GM19099 (cell line): ENCODE measurements around the gene CHURC1.

ENCODE experiments used
- POLR2A ChIP-seq: IDR thresholded peaks from 3 replicates; pipeline ENCODE4 v1.6.1; 2011; ENCODE audit warnings: low read depth; ENCODE audit not compliant: insufficient read length; ENCODE audit errors: extremely low read depth

The CHURC1 gene

DNA sequence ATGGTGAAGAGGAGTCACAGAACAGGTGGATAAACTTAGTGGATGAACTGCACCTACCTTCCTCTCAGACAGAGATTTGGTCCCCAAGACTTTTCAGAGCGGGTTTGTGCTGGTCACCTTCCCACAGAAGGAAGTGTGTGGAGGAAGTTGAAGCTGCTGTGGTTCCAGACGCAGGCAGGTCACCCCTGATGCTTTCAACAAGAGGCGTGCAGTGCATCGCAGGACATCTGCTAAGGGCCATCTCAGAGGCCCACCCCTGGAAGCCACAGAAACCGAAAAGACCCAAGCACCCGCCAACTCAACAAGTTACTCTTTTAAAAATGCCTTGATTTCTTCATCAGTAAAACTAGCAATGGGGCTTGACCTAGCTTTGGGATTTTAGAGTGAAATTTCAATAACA is 29.3 kb downstream of the CHURC1 start:
- TF ChIP-seq POLR2A = no peak

DNA sequence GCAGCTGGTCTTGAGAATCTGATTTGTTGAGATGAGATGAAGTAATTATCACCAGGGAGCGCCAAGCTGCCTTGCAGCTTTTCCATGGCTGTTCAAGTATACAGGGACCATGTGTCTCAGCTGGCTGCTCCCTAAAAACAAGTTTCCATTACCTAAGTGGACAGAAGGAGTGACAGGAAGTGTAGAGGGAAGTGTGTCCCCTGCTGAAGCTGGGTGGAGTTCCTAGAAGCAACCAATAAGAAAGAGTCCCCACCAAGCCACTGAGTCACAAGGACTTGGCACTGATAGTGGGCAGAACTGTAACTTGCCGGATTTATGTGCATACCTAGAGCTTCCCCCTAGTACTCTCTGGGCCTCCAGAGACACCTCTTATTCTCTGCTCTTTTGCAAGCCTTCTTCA is 29.8 kb downstream of the CHURC1 start:
- no peak for TF ChIP-seq POLR2A

DNA sequence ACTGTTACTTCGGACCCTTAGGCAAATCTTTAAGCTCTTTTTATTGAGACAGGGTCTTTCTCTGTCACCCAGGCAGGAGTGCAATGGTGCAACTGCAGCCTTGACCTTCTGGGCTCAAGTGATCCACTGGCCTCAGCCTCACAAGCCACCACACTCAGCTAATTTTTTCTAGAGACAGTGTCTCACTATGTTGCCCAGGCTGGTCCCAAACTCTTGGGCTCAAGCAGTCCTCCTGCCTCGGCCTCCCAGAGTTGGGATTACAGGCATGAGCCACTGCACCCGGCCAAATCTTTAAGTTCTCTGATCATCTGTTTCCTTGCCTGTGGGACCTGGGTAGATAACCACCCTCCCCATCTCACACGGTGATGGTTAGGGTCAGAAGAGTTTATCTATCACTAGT is 30.6 kb downstream of the CHURC1 start:
- no peak for TF ChIP-seq POLR2A

DNA sequence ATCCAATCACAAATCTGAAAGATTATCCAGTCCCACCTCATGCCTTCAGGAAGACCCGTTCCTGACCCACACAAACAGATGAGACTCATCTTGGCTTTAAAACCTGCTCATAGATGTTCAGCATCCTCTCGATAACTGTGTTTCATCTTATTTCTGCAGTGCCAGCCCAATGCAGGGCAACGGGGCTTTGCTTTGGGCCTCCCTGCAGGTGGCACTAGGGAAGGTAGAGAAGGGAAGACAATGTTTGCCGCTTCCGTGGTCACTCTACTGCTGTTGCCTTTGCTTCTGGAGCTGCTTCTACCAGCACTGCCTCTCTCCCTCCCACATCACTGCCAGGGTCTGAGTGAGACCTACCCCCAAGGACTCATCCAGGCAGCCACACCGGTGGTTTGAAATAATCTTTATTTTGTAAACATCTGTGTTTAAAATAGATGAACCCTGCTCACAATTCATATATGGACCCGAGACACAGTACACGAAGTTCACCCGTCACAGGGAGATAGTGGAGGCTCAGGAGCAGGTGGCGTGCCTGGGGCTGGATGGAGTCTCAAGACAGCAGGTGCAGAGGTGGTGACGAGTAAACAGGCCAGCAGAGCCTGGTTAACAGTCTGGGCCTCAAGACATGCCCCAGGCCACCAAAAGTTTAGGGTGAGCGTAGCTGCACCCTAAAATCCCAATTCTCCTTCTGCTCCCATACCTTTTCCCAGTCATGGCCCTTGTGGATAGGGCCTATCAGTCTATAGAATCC is 31.4 kb downstream of the CHURC1 start:
- TF ChIP-seq POLR2A = no peak

DNA sequence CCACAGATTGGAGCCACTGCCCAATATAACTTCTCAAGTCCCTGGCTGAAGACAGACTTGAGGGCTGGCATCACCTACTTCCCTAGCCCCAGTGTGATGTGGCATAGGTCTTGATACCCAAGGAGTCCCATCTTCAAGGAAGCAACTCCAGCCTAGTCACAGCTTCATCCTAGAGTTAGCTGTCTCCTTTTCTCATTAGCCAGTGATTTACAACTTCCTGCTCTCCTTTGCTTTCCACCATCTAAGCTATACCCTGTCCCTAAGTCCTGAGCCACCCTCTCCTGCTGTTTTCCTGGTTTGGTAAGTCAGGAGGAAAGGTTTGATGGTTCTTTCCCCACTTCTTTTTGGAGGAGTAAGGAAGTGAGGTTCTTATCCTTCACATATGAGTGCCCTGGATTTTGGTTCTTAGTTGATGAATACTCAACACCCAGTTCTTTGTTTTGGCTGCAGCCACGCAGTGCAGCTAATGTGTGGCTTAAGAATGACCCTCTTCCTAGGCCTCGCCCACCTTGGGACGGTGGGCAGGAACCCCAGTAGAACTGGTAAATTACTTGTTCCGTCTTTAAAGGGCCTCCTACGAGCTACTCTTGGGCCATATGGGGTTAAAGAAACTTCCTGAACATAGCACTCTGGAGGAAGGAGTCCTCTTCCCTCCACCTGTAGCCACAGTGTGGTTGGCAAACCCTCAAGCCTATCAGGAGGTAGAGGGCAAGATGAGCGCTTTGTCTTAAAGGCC is 32.2 kb downstream of the CHURC1 start:
- no peak for TF ChIP-seq POLR2A

DNA sequence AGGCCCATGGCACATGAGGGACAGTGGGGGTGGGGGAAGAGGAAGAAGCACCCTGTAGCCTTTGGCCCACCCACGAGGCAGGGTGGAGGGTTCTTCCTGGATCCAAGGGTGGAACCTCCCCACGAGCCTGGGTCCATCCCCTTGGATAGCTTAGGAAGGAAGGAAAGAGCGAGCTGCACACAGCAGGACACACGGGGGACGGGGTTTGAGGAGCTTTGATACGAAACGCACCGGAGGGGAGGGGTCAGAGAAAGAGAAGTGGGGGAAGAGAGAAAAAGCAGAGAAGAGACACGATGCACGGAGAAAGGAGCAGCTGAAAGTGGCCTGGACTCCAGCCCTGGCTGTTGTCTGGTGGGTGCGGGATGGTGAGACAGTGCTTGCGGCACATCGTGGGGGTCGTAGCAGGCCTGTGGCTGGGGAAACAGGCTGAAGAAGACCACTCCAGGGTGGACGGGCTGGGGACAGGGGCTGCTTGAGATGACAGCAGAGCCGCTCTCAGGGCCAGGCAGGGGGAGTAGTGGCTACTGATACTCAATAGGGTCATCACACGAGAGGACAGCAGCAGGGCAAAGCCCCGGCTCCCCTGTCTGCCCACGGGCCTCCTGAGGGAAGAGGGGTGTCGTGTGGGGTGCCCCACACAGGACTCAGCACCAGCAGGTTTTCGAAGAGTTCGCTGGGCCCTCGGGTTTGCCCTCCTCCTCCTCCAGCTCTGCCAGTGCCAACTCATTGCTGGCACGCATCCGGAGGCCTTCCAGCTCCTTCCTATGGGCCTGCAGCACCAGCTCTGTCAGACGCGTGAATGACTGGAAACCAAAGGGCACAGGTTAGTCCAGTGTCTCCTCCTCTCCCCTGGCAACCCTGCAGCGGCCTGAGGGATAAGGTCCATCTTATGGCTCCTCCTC is 33.7 kb downstream of the CHURC1 start:
- TF ChIP-seq POLR2A = no peak

DNA sequence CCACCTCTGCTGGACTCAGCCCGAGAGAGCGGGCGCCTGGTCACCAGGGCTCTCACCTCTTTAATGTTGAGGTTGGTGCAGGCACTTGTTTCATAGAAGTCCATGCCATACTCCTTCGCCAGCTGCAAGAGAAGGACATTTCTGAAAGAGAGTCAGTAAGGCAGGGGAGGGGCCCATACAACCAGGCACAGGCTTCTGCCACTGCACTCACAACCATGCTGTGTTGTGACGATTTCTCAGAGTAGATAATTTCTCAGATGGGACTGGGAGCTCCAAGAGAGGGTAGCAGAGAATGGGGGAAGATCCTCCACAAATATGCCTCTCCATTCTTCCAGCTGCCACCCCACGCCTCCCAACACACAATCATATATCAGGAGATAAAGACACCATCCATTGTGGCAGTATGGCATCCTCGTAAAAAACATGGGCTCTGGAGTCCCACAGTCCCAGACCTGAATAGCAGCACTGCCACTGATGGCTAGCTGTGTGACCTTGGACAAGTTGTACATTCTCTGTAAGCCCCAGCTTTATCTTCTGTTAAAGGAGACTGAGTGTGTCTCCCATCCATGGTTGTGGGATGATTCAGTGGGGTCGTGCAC is 34.5 kb downstream of the CHURC1 start:
- TF ChIP-seq POLR2A = no peak

DNA sequence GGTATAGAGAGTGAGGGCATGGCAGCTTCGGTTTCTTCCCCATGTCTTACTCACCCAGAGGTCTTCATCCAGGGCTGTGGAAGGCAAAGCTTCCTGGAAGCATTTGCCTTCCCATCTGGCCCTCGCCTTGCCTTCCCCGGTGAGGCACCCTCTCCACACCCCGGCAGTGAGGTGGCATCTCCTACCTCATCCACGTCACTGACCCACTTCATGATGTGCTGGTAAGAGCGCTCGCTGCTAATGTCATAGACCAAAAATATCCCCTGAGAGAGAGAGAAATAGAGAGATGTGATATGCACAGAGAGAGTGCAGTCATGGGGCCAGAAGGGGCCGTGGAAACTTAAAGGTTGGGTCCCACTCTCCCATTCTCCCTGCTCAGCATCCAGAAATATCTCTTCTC is 36.6 kb downstream of the CHURC1 start:
- no peak for TF ChIP-seq POLR2A

DNA sequence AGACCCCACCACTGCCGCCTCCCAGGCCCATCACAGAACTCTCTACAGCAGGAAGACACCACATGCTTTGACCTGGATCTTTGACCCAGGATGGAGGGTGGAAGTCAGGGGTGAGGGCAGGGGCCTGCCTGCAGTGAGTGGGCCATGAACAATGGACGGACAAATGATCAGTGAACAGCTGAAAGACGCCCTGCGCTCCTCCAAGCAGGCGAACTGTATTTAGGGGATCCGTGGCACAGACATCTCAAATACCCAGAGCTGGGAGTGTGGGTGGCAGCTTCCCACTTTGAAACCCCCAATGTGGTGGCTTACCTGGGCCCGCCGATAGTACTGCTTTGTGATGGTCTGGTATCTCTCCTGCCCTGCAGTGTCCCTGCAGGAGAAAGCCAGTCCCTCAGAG is 37.0 kb downstream of the CHURC1 start:
- no peak for TF ChIP-seq POLR2A

DNA sequence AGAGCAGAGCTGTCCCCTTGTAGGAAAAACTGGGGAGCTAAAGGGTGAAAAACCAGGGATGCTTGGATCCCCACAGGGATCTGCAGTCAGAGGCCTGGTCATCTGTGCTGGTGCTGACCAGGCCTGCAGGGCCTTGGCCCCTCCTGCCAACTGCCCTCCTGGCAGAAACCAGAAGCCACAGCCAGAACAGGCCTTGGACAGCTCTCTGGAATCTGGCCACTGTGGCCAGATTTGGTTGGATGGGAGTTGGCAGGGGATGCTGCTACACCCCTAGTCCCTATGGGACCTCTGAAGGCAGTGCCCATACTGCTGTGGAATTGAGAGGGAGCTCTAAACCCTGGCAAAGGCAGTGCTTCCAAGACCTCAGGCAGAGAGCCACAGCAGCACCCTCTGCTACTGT is 37.5 kb downstream of the CHURC1 start:
- no peak for TF ChIP-seq POLR2A

DNA sequence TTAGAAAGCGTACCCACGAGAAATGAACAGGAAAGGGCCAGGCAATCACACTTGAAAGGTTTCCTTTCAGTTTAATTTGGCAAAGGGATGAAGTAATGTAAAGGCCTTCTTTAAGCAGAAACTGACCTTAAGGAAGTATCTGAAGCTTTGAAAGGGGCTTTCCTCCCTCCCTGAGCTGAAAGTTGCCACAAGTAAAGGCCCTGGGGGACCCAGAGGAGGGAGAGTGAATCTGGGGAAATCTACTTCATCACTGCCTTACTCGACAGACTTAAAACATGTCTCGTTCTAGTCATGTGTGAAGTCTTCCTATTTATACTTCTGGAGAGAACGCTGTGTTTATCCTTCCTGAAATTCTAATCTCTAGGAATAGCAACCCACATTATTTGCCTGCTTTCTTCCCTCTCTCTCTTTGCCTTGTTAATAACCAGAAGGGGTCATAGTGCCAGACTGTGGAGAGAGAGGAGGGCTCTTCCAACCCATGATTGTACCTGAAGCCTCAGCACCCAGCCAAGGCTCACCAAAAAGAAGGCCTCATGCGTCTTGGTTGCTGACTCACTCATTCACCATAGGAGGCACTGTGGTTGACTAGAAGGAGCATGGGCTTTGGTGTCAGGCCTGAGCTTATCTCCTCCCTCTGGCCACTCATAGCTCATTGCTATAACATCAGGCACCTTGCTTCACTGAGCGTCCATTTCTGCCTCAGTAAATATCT is 38.5 kb downstream of the CHURC1 start:
- TF ChIP-seq POLR2A = no peak

DNA sequence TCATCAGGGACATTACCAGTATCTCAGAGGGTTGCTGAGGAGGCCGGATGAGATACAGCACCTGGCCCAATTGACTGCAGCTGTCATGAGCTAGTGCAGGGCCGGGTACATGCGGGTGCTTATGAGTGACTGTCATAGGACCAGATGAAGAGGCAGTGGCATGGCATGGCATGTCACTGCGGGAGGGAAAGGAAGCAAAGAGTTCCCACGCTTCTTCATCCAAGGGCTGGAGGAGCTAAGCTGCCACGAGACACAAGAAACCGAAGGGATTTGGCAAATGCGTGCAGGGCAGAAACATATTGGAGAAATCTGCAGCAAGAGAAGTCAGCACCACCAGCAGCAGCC is 39.0 kb downstream of the CHURC1 start:
- no peak for TF ChIP-seq POLR2A

DNA sequence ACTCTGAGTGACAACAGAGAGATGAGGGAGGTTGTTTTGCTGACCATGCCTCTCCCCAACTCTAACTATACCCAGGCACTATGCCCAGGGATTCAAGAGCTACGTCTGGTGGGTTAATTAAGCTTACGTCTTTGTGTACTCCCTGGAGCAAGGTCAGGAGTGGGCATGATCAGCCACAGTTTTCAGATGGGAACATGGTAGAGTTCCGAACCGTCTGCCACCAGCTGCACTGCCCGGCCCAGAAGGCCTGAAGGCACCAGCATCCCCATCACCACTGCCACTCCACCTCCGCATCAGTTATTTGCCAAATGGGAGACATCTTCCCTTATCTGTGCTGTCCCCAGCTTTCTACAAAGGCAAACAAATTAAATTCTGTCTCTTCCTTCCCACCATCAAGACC is 39.4 kb downstream of the CHURC1 start:
- no peak for TF ChIP-seq POLR2A

DNA sequence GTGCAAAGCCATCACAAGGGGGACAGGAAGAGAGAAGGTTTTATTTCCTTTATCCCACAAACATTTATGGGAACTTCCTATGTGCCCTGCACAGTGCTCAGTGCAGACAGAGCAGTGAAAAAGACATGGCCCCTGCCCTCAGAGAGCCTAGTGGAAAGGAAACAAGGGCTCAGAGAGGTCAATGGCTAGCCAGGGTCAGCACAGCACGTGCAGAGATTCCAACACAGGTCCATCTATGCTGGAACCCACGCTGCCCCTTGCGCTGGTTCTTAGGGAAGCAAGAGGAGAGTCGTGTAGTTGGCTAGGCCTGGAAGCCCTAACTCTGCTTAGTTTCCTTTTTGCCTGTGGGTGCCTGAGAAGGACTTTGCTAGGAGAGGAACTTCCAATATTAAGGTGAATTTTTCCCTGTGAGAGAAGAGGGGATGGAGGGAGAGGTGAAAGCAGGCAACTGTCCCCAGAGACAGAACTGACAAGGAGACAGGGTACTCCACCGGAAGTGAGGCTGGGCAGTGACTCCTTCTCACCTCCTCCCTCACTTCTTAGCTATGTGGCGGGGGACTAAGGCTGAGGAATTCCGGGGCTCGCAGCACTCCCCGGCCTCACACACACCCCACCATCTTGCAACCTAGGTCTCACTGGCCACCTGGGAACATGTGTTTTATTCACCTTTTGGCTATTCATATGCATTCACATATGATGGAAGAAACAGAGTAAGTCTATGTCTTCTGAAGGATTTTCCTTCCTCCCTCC is 40.4 kb downstream of the CHURC1 start:
- no peak for TF ChIP-seq POLR2A
